IPS DF 6.9 (cell line): ENCODE results near the gene NUDT6.
"Not testable (repeated sequence)": the region's sequence is repeated elsewhere in the genome, so short reads cannot be mapped to it uniquely, and the experiment has no call there.

Experiments
- DNase-seq: peaks from one replicate; pipeline ENCODE4 v3.0.0-alpha.2; 2013; ENCODE audit warnings: low read depth, low spot score
- H3K27ac ChIP-seq: one replicate; pipeline ENCODE4 v1.5.1; 2013; ENCODE audit warnings: low read length, control low read depth
- H3K27me3 ChIP-seq: 2 replicates; pipeline ENCODE4 v1.6.1; 2013; ENCODE audit warnings: mild to moderate bottlenecking, low read length; ENCODE audit not compliant: control insufficient read depth, insufficient read depth
- H3K36me3 ChIP-seq: 2 replicates; pipeline ENCODE4 v1.6.1; 2013; ENCODE audit warnings: low read length; ENCODE audit not compliant: control insufficient read depth, insufficient read depth
- H3K4me1 ChIP-seq: 2 replicates; pipeline ENCODE4 v1.6.1; 2013; ENCODE audit warnings: low read length; ENCODE audit not compliant: control insufficient read depth, insufficient read depth
- H3K4me3 ChIP-seq: 2 replicates; pipeline ENCODE4 v1.5.1; 2013; ENCODE audit warnings: mild to moderate bottlenecking, low read length
- H3K9me3 ChIP-seq: 2 replicates; pipeline ENCODE4 v1.6.1; 2013; ENCODE audit warnings: low read length, inconsistent platforms; ENCODE audit not compliant: control insufficient read depth, insufficient read depth
- WGBS: extraction: QIAGEN DNeasy Blood & Tissue Kit; methylation state at CpG from one replicate; pipeline ENCODE4 v1.1.7; 2013; ENCODE audit warnings: mixed read lengths, missing lambda C conversion rate; ENCODE audit not compliant: insufficient read length, insufficient coverage; 5-methylcytosine and 5-hydroxymethylcytosine counted together

NUDT6 gene

GRCh38 chr4:122876456-122876855 is 45.9 kb downstream of the NUDT6 start:
- Histone ChIP-seq H3K4me3 (no peak overlapping the region), H3K4me1 (peaks cover 1% of the 10 kb centered on the region; the same call in 1 of the 2 replicates), H3K36me3 (peaks cover 13% of the 10 kb centered on the region; the same call in 1 of the 2 replicates), H3K27ac (no peak overlapping the region), H3K27me3 (no peaks in the 10 kb centered on the region), H3K9me3 (no peaks in the 10 kb centered on the region)
- DNase-seq, result no peak
- no CpG with 5 or more reads among the region's 3 CpGs for WGBS

- Histone ChIP-seq H3K27me3 (no peaks in the 10 kb centered on the region), H3K4me3 (no peak overlapping the region), H3K36me3 (peaks cover 11% of the 10 kb centered on the region; the same call in 1 of the 2 replicates), H3K9me3 (no peaks in the 10 kb centered on the region), H3K4me1 (peaks cover 1% of the 10 kb centered on the region; the same call in 1 of the 2 replicates), H3K27ac (no peak overlapping the region)
- DNase-seq, result no peak
- no CpG with 5 or more reads among the region's 5 CpGs for WGBS
Measured at GRCh38 chr4:122875949-122876348, 46.4 kb downstream of the NUDT6 start.

GRCh38 chr4:122873821-122874593 is 48.4 kb downstream of the NUDT6 start:
- DNase-seq, result no peak
- H3K27ac ChIP-seq, result no peak overlapping the region
- WGBS, result no CpG with 5 or more reads among the region's 4 CpGs

GRCh38 chr4:122873146-122873545 is 49.3 kb downstream of the NUDT6 start:
- peaks cover 2% of the 10 kb centered on the region; the same call in 1 of the 2 replicates for H3K36me3 ChIP-seq
- H3K9me3 ChIP-seq, result no peaks in the 10 kb centered on the region; the same call in 1 of the 2 replicates
- no peaks in the 10 kb centered on the region for H3K27me3 ChIP-seq
- WGBS, result no CpG with 5 or more reads among the region's 1 CpG
- H3K4me1 ChIP-seq, result peaks cover 1% of the 10 kb centered on the region; the same call in 1 of the 2 replicates
- H3K4me3 ChIP-seq, result no peak overlapping the region
- DNase-seq, result no peak
- H3K27ac ChIP-seq, result no peak overlapping the region

More at GRCh38 chr4:122873821-122874593, 48.4 kb downstream of the NUDT6 start:
- Histone ChIP-seq H3K4me3 (no peak overlapping the region), H3K36me3 (peaks cover 4% of the 10 kb centered on the region; the same call in 1 of the 2 replicates), H3K9me3 (no peaks in the 10 kb centered on the region), H3K4me1 (peaks cover 1% of the 10 kb centered on the region; the same call in 1 of the 2 replicates), H3K27me3 (no peaks in the 10 kb centered on the region)

- DNase-seq, H3K27ac ChIP-seq, H3K36me3 ChIP-seq, H3K9me3 ChIP-seq, H3K4me1 ChIP-seq, H3K27me3 ChIP-seq, H3K4me3 ChIP-seq: not testable (repeated sequence)
- no CpG with 5 or more reads among the region's 3 CpGs for WGBS
Measured at GRCh38 chr4:122868235-122868634, 54.2 kb downstream of the NUDT6 start.

- no peaks in the 10 kb centered on the region; the same call in 1 of the 2 replicates for H3K9me3 ChIP-seq
- DNase-seq, result no peak
- no peaks in the 10 kb centered on the region; the same call in 1 of the 2 replicates for H3K36me3 ChIP-seq
Measured at GRCh38 chr4:122865425-122865824, 57.0 kb downstream of the NUDT6 start.

GRCh38 chr4:122863639-122864038 is 58.8 kb downstream of the NUDT6 start:
- H3K9me3 ChIP-seq, result no peaks in the 10 kb centered on the region; the same call in 1 of the 2 replicates
- WGBS, result no CpG with 5 or more reads among the region's 1 CpG
- no peak for DNase-seq
- no peak overlapping the region for H3K27ac ChIP-seq
- no peak overlapping the region for H3K4me3 ChIP-seq
- no peaks in the 10 kb centered on the region; the same call in 1 of the 2 replicates for H3K4me1 ChIP-seq
- H3K36me3 ChIP-seq, result no peaks in the 10 kb centered on the region; the same call in 1 of the 2 replicates
- no peaks in the 10 kb centered on the region for H3K27me3 ChIP-seq

More at GRCh38 chr4:122865425-122865824, 57.0 kb downstream of the NUDT6 start:
- Histone ChIP-seq H3K4me1 (no peaks in the 10 kb centered on the region; the same call in 1 of the 2 replicates), H3K27ac (no peak overlapping the region), H3K4me3 (no peak overlapping the region), H3K27me3 (no peaks in the 10 kb centered on the region)
- WGBS, result no CpG with 5 or more reads among the region's 4 CpGs

GRCh38 chr4:122861172-122861943 is 61.0 kb downstream of the NUDT6 start:
- Histone ChIP-seq H3K27ac (no peak overlapping the region), H3K36me3 (no peaks in the 10 kb centered on the region), H3K27me3 (no peaks in the 10 kb centered on the region), H3K4me1 (0 out of 2 replicates have a peak, but pooled peaks cover 1% of the 10 kb centered on the region), H3K4me3 (no peak overlapping the region), H3K9me3 (no peaks in the 10 kb centered on the region)
- WGBS, result no CpG with 5 or more reads among the region's 2 CpGs
- DNase-seq, result no peak

GRCh38 chr4:122858705-122859104 is 63.7 kb downstream of the NUDT6 start:
- Histone ChIP-seq H3K4me3 (no peak overlapping the region), H3K27ac (no peak overlapping the region), H3K36me3 (no peaks in the 10 kb centered on the region), H3K9me3 (no peaks in the 10 kb centered on the region), H3K4me1 (0 out of 2 replicates have a peak, but pooled peaks cover 4% of the 10 kb centered on the region), H3K27me3 (no peaks in the 10 kb centered on the region)
- no peak for DNase-seq
- no CpG with 5 or more reads among the region's 2 CpGs for WGBS

- Histone ChIP-seq H3K4me1 (0 out of 2 replicates have a peak, but pooled peaks cover 4% of the 10 kb centered on the region), H3K9me3 (no peaks in the 10 kb centered on the region), H3K27ac (no peak overlapping the region), H3K4me3 (no peak overlapping the region), H3K27me3 (no peaks in the 10 kb centered on the region), H3K36me3 (no peaks in the 10 kb centered on the region)
- no CpG with 5 or more reads among the region's 2 CpGs for WGBS
- no peak for DNase-seq
Measured at GRCh38 chr4:122857160-122857559, 65.2 kb downstream of the NUDT6 start.
